ENCODE data around the gene RIPK3.

The RIPK3 gene

DNA sequence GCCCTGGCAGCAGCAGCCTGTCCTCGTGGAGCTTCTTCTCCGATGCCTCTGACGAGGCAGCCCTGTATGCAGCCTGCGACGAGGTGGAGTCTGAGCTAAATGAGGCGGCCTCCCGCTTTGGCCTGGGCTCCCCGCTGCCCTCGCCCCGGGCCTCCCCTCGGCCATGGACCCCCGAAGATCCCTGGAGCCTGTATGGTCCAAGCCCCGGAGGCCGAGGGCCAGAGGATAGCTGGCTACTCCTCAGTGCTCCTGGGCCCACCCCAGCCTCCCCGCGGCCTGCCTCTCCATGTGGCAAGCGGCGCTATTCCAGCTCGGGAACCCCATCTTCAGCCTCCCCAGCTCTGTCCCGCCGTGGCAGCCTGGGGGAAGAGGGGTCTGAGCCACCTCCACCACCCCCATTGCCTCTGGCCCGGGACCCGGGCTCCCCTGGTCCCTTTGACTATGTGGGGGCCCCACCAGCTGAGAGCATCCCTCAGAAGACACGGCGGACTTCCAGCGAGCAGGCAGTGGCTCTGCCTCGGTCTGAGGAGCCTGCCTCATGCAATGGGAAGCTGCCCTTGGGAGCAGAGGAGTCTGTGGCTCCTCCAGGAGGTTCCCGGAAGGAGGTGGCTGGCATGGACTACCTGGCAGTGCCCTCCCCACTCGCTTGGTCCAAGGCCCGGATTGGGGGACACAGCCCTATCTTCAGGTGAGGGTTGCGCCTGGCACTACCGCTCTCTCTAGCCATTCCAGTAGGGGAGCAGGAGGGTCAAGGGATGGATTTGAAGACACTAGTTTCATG, 30.3 kb upstream of the RIPK3 start:
- DNase-seq (no peak), ATAC-seq (ENCODE audit: insufficient read depth, low read depth) (no peak)
- no peak overlapping the region for H3K27ac ChIP-seq (ENCODE audit: low read length)
- TF ChIP-seq EZH2 (IDR thresholded peaks at IDR 0.05; ENCODE audit: borderline replicate concordance, low read depth, low read length, severe bottlenecking): no peak
- TF ChIP-seq, protein P1, sequence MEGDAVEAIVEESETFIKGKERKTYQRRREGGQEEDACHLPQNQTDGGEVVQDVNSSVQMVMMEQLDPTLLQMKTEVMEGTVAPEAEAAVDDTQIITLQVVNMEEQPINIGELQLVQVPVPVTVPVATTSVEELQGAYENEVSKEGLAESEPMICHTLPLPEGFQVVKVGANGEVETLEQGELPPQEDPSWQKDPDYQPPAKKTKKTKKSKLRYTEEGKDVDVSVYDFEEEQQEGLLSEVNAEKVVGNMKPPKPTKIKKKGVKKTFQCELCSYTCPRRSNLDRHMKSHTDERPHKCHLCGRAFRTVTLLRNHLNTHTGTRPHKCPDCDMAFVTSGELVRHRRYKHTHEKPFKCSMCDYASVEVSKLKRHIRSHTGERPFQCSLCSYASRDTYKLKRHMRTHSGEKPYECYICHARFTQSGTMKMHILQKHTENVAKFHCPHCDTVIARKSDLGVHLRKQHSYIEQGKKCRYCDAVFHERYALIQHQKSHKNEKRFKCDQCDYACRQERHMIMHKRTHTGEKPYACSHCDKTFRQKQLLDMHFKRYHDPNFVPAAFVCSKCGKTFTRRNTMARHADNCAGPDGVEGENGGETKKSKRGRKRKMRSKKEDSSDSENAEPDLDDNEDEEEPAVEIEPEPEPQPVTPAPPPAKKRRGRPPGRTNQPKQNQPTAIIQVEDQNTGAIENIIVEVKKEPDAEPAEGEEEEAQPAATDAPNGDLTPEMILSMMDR (IDR thresholded peaks at IDR 0.05; ENCODE audit: borderline replicate concordance, extremely low read depth, low read length, poor library complexity, severe bottlenecking): no peak
- H4K20me1 ChIP-seq (ENCODE audit: insufficient read depth, low read length): no peaks in the 10 kb centered on the region
- no peaks in the 10 kb centered on the region for H3K9me3 ChIP-seq (ENCODE audit: insufficient read depth, low read length, severe bottlenecking)
- no peak overlapping the region for H3K9ac ChIP-seq (ENCODE audit: low read depth, low read length)
- no peaks in the 10 kb centered on the region for H3K79me2 ChIP-seq (ENCODE audit: insufficient read depth, low read length)
- no peaks in the 10 kb centered on the region for H3K4me1 ChIP-seq (ENCODE audit: insufficient read depth, low read length)
- peaks cover 55% of the 10 kb centered on the region for H3K27me3 ChIP-seq (ENCODE audit: insufficient read depth, low read length, poor library complexity)
- no peak overlapping the region for H2AFZ ChIP-seq (ENCODE audit: low read depth, low read length)
- no peaks in the 10 kb centered on the region for H3K36me3 ChIP-seq (ENCODE audit: insufficient read depth, low read length)
- no peak overlapping the region for H3K4me2 ChIP-seq (ENCODE audit: insufficient read depth, low read length)
- H3K4me3 ChIP-seq (ENCODE audit: low read depth in 1 of 2, low read length in 2 of 2): no peak overlapping the region

DNA sequence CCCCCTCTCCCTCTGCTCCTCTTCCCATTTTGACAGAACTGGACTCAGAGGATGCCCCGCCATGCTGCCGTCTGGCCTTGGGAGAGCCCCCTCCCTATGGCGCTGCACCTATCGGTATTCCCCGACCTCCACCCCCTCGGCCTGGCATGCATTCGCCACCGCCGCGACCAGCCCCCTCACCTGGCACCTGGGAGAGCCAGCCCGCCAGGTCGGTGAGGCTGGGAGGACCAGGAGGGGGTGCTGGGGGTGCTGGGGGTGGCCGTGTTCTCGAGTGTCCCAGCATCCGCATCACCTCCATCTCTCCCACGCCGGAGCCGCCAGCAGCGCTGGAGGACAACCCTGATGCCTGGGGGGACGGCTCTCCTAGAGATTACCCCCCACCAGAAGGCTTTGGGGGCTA, 29.7 kb upstream of the RIPK3 start:
- ATAC-seq (ENCODE audit: insufficient read depth, low read depth) (no peak), DNase-seq (no peak)
- Histone ChIP-seq H3K4me3 (ENCODE audit: low read depth in 1 of 2, low read length in 2 of 2) (no peak overlapping the region), H3K79me2 (ENCODE audit: insufficient read depth, low read length) (no peaks in the 10 kb centered on the region), H4K20me1 (ENCODE audit: insufficient read depth, low read length) (no peaks in the 10 kb centered on the region), H3K27me3 (ENCODE audit: insufficient read depth, low read length, poor library complexity) (peaks cover 55% of the 10 kb centered on the region), H3K4me2 (ENCODE audit: insufficient read depth, low read length) (no peak overlapping the region), H2AFZ (ENCODE audit: low read depth, low read length) (no peak overlapping the region), H3K4me1 (ENCODE audit: insufficient read depth, low read length) (no peaks in the 10 kb centered on the region), H3K9ac (ENCODE audit: low read depth, low read length) (no peak overlapping the region), H3K9me3 (ENCODE audit: insufficient read depth, low read length, severe bottlenecking) (no peaks in the 10 kb centered on the region), H3K27ac (ENCODE audit: low read length) (no peak overlapping the region), H3K36me3 (ENCODE audit: insufficient read depth, low read length) (no peaks in the 10 kb centered on the region)
- no peak for TF ChIP-seq EZH2 (IDR thresholded peaks at IDR 0.05; ENCODE audit: borderline replicate concordance, low read depth, low read length, severe bottlenecking)
- TF ChIP-seq, protein P1 (IDR thresholded peaks at IDR 0.05; ENCODE audit: borderline replicate concordance, extremely low read depth, low read length, poor library complexity, severe bottlenecking): no peak

DNA sequence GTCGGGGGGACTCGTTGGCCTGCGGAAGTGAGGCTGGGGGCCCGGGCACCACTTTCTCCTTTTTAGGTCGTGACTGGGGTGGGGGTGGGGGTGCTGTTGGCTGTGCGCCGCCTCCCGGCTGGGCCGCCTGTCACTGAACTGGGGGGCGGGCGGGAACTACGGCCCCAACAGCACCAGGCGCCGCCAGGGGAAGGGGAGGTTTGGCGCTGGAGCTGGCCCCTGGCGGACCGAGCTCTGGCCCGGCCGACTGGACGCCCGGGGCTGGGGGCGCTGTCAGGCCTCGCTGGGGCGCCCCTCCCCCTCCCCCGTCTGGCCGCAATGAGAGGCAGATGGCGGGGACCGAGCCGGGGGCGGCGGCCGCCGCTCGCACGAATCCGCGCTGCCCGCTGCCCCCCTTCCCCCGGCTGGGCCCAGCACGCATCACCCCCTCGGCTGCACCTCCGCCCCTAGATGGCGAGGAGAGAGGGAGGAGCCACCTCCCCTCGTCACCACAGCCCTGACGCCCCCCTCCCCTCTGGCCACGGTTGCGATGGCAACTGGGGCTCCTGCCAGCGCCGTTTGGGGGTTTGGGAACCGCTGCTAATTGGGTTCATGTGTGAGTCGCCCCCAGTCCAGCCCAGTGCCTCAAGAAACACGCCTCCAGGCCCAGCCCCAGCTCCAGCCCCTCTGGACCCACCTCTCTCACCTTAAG, 28.9 kb upstream of the RIPK3 start:
- H3K27me3 ChIP-seq (ENCODE audit: insufficient read depth, low read length, poor library complexity): peaks cover 55% of the 10 kb centered on the region
- no peaks in the 10 kb centered on the region for H3K9me3 ChIP-seq (ENCODE audit: insufficient read depth, low read length, severe bottlenecking)
- H3K4me3 ChIP-seq (ENCODE audit: low read depth in 1 of 2, low read length in 2 of 2): no peak overlapping the region
- no peak overlapping the region; the same call in 1 of the 2 replicates for H3K4me2 ChIP-seq (ENCODE audit: insufficient read depth, low read length)
- no peaks in the 10 kb centered on the region for H3K36me3 ChIP-seq (ENCODE audit: insufficient read depth, low read length)
- DNase-seq (peak; percentile 27), ATAC-seq (ENCODE audit: insufficient read depth, low read depth) (peak; percentile 60; the same call in 2 of the 3 replicates)
- no peaks in the 10 kb centered on the region for H3K4me1 ChIP-seq (ENCODE audit: insufficient read depth, low read length)
- no peak overlapping the region for H3K9ac ChIP-seq (ENCODE audit: low read depth, low read length)
- no peak overlapping the region for H2AFZ ChIP-seq (ENCODE audit: low read depth, low read length)
- no peak overlapping the region for H3K27ac ChIP-seq (ENCODE audit: low read length)
- TF ChIP-seq EZH2 (IDR thresholded peaks at IDR 0.05; ENCODE audit: borderline replicate concordance, low read depth, low read length, severe bottlenecking): no peak
- TF ChIP-seq, protein P1 (IDR thresholded peaks at IDR 0.05; ENCODE audit: borderline replicate concordance, extremely low read depth, low read length, poor library complexity, severe bottlenecking): no peak
- no peaks in the 10 kb centered on the region for H3K79me2 ChIP-seq (ENCODE audit: insufficient read depth, low read length)
- no peaks in the 10 kb centered on the region for H4K20me1 ChIP-seq (ENCODE audit: insufficient read depth, low read length)

Measured in DND-41 (cell line).